GM13977 (cell line): ENCODE measurements around the gene DOCK10.

ENCODE experiments used
- DNase-seq: peaks from one replicate; pipeline ENCODE4 v3.0.0; 2012; ENCODE audit warnings: low spot score
- CTCF ChIP-seq: IDR thresholded peaks from 2 replicates; pipeline ENCODE4 v1.5.1; 2012; ENCODE audit warnings: mild to moderate bottlenecking, control low read depth; ENCODE audit not compliant: insufficient read depth; ENCODE audit errors: extremely low read depth, missing control alignments
- in situ Hi-C: fragments of 300-500 bp; cut with MboI; formaldehyde crosslinking; loops from one replicate; pipeline ENCODE4 v1.12.0; 2022; ENCODE audit warnings: low sequenced_read_pairs, low pct_unique_long_range_greater_than_20kb, mixed read lengths, inconsistent platforms; ENCODE audit not compliant: unreplicated experiment

DOCK10 gene

GRCh38 chr2:224982226-224982625, 60.0 kb downstream of the DOCK10 start:
- in situ Hi-C loops, result loop anchor here (10.0 kb wide), 1 partner anchor 57 kb away; no protein-coding TSS in a partner anchor
- TF ChIP-seq CTCF, result no peak
- DNase-seq, result no peak

GRCh38 chr2:224976629-224977525, 65.4 kb downstream of the DOCK10 start:
- no peak for DNase-seq
- in situ Hi-C loops, result no loop called here
- no peak for TF ChIP-seq CTCF

GRCh38 chr2:224975761-224976160, 66.5 kb downstream of the DOCK10 start:
- in situ Hi-C loops, result no loop called here
- no peak for TF ChIP-seq CTCF

GRCh38 chr2:224973112-224974016, 68.9 kb downstream of the DOCK10 start:
- TF ChIP-seq CTCF, result no peak
- in situ Hi-C loops, result no loop called here
- no peak for DNase-seq

More at GRCh38 chr2:224975761-224976160, 66.5 kb downstream of the DOCK10 start:
- DNase-seq, result no peak

- no peak for DNase-seq
Observed at GRCh38 chr2:224971214-224971613, 71.1 kb downstream of the DOCK10 start.

More at GRCh38 chr2:224971214-224971613, 71.1 kb downstream of the DOCK10 start:
- in situ Hi-C loops, result no loop called here
- no peak for TF ChIP-seq CTCF
